ENCODE results near the gene HES5.
A peak's percentile ranks its signal among the peaks of the same experiment; 100 is the strongest.
"Not testable (repeated sequence)": the region's sequence is repeated elsewhere in the genome, so short reads cannot be mapped to it uniquely, and the experiment has no call there.

HES5 gene

GRCh38 chr1:2560299-2561073, 30.4 kb upstream of the HES5 start:
- DNase-seq: no peak

GRCh38 chr1:2559509-2560298, 29.6 kb upstream of the HES5 start:
- no peak for DNase-seq

- no peak for DNase-seq
Observed at GRCh38 chr1:2558861-2559260, 28.8 kb upstream of the HES5 start.

- no peak for DNase-seq
Observed at GRCh38 chr1:2558420-2558819, 28.4 kb upstream of the HES5 start.

- DNase-seq: no peak
Observed at GRCh38 chr1:2557482-2558400, 27.7 kb upstream of the HES5 start.

GRCh38 chr1:2556678-2557481, 26.8 kb upstream of the HES5 start:
- DNase-seq: no peak

GRCh38 chr1:2556277-2556677, 26.2 kb upstream of the HES5 start, which contains the start of gene TNFRSF14:
TNFRSF14 (plus strand) TSS chr1:2556371; CDS start chr1:2556665, 294 bp downstream.
- no peak for DNase-seq

GRCh38 chr1:2555634-2556276, 25.7 kb upstream of the HES5 start:
- no peak for DNase-seq

GRCh38 chr1:2554621-2555387, 24.7 kb upstream of the HES5 start:
- no peak for DNase-seq

GRCh38 chr1:2553871-2554620, 24.0 kb upstream of the HES5 start:
- DNase-seq: no peak

- DNase-seq: not testable (repeated sequence)
Observed at GRCh38 chr1:2553076-2553475, 23.0 kb upstream of the HES5 start.

- no peak for DNase-seq
Observed at GRCh38 chr1:2552189-2552588, 22.1 kb upstream of the HES5 start.

- not testable (repeated sequence) for DNase-seq
Observed at GRCh38 chr1:2551544-2551943, 21.5 kb upstream of the HES5 start.

- not testable (repeated sequence) for DNase-seq
Observed at GRCh38 chr1:2550309-2550861, 20.3 kb upstream of the HES5 start.

GRCh38 chr1:2549367-2550029, 19.4 kb upstream of the HES5 start:
- DNase-seq: not testable (repeated sequence)

GRCh38 chr1:2548068-2548589, 18.1 kb upstream of the HES5 start:
- peak; percentile 44 for DNase-seq

- no peak for DNase-seq
Observed at GRCh38 chr1:2547210-2548067, 17.4 kb upstream of the HES5 start.
